Hypothalamus (tissue), 51 donors: ENCODE measurements around the gene ZBTB39.
"Not testable (repeated sequence)": the region's sequence is repeated elsewhere in the genome, so short reads cannot be mapped to it uniquely, and the experiment has no call there.

Experiments used
- DNase-seq, 51 donors: peaks; one replicate each; lab custom pipeline; 2025; lab: John Stamatoyannopoulos, UW

ZBTB39 gene

GRCh38 chr12:57033431-57033830 lies 27.1 kb upstream of the ZBTB39 start:
- DNase-seq, result no peak

DNA sequence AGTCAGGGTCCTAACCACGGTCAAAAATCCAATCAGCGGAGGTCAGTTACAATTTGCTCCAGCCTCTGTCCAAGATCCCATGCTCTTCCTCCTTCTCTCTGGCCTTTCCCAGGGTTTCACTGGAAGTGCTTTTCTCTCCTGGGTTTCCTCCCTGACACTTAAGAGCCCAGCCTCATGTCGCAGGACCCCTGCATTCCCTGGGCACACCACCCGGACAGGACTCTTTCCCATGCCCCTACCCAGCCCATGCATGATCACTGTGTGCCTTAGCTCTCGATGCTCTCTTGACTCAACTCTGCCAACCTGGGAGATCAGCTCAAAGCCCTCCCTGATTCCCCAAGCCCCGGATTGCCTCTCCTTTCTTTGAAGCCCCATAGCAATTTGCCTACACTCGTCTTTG lies 25.4 kb upstream of the ZBTB39 start:
- no peak for DNase-seq

- no peak for DNase-seq
Observed at GRCh38 chr12:57031138-57031725, 24.9 kb upstream of the ZBTB39 start.

GRCh38 chr12:57029457-57029856 lies 23.1 kb upstream of the ZBTB39 start:
- DNase-seq, result no peak

DNA sequence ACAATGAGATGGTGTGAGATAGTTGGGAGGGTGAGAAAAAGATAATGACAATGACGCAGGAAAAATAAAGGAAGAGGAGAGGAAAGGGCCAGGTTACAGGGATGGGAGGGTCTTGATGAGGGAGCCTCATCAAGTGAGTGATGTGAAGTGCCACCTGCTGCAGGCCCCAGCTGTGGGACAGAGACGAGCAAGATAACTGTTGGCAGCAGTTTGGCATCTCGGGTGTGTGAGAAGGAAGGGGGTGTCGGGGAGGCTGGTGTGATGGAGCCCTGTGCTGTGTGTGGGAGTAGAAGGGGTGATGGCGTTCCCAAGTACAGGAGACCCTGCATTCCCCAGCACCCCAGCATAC lies 21.4 kb upstream of the ZBTB39 start:
- DNase-seq, result no peak

- no peak for DNase-seq
Observed at GRCh38 chr12:57027011-57027804, 20.9 kb upstream of the ZBTB39 start.

- no peak for DNase-seq
Observed at GRCh38 chr12:57025196-57025595, 18.9 kb upstream of the ZBTB39 start.

DNA sequence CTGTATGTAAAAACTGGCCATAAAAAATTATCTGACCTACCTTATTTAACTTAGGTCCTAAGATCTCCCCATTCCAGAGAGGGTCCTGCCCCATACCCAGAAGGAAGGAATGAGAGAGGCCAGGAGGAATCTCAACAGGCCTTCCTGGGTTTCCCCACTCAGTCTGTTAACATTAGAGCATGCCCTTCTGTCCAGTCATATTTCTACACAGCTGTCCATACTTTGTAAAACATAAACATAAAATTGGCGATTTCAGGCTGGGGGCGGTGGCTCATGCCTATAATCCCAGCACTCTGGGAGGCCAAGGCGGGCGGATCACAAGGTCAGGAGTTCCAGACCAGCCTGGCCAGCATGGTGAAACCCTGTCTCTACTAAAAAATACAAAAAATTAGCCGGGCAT lies 16.0 kb upstream of the ZBTB39 start:
- not testable (repeated sequence) for DNase-seq

GRCh38 chr12:57019983-57020719 lies 13.8 kb upstream of the ZBTB39 start:
- no peak for DNase-seq

- no peak for DNase-seq
Observed at GRCh38 chr12:57018906-57019305, 12.6 kb upstream of the ZBTB39 start.

DNA sequence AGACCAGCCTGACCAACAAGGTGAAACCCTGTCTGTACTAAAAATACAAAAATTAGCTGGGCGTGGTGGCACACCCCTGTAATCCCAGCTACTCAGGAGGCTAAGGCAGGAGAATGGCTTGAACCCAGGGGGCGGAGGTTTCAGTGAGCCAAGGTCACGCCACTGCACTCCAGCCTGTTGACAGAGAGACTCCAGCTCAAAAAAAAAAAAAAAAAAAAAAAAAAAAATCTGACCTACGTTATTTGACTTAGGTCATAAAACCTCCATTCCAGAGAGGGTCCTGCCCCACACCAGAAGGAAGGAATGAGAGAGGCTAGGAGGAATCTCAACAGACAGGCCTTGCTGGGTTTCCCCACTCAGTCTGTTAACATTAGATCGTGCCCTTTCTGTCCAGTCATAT lies 12.0 kb upstream of the ZBTB39 start:
- not testable (repeated sequence) for DNase-seq

- DNase-seq, result no peak
Observed at GRCh38 chr12:57016348-57016747, 10.0 kb upstream of the ZBTB39 start, which contains the start of gene TAC3. Gene TAC3 (minus strand): TSS chr12:57016529. CDS start chr12:57015797, 732 bp downstream.

- DNase-seq, result no peak
Observed at GRCh38 chr12:57012600-57013465, 6.5 kb upstream of the ZBTB39 start.

DNA sequence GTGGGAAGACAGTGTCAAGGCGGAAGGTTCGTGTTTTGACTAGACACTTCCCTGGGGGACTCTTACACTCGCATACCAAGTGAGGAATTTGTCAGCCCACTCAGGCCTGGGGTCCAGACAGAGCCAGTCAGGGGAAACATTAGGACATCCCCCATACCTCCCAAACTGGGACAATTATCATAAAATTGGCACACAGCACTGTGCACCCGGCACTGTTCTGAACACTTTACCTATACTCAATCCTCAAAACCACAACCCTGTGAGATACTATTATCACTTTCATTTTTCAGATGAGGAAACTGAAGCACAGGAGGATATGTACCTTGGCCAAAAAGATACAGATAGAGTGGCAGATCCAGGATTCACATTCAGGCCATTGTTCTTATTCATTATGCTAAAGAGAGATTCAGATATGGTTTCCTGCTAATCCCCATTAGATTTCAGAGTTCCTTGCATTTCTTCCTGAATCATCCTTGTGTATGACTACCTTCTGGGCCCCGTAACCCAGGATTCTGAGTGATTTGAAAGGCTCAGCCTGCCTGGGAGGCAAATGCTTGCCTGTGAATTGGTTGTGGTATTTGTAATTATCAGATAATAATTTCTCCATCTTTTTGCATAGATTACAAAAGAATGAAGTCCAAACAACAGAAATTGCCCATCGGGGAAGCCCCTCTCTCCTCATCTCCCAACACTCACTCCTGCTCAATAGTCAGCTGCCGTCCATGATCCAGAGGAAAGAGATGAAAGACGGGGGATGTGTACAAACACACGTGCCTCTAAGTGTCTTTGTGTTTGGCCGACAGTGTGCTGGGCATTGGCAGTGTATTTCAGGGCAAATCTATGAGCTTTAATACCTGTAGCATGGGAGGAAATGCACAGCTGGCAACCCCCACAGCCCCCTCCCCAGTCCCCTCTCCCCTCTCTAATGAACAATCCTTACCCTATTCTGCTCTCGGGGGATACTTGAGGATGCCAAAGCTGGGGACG lies 5.4 kb upstream of the ZBTB39 start:
- no peak for DNase-seq

DNA sequence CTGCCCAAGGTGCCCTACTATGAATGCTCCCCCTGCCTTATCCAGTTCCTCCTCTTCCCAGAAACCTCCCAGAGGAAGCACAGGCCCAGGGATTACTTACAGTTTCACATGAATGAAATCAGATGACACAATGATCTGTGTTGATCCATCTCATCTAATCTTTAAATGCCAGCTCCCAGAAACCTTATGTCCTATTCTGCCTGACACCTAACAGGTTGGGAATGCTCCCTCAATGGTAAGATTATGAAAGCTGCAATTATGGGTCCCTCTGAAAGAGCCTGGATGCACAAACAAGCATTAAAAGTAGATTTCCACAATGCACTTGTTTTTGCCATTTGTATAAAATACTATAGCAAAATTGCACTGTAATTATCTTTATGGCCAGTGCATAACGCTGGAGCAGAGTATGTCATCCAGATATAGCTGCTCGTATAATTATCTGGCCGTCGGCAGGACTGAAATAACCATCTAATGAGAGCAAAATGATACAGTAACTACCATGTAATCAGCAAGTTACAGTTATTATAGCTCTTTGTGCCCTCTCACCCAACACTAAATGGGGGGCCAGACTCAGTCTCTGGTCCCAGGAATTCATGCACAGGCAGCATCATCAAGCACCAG lies 4.4 kb upstream of the ZBTB39 start:
- no peak for DNase-seq

- no peak for DNase-seq
Observed at GRCh38 chr12:57009949-57010626, 3.7 kb upstream of the ZBTB39 start.

DNA sequence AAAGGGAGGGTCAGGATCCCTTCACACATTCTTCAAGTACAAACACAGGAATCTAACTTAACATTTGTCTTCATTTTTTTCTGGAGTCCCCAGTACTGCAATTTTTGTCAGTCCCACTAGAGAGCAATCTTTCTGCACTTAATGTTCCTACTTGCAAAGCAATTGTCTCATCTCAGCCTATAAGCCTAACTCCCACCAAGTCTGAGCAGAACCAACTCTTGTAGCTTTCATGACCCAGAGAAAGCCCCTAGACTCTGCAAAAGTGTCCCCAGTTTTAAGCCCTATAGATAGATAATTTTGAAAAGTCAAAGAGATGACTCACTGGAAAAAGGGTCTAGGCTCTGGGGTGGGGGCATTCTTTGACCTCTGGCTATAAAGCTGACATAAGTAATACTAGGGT lies 1.8 kb upstream of the ZBTB39 start:
- DNase-seq, result peak in 1 of 51 donors; percentile 20

GRCh38 chr12:57006809-57007475 lies 596 bp upstream of the ZBTB39 start:
- DNase-seq, result no peak
